Fibroblast of skin of left biceps (primary cell): ENCODE results near the gene TMOD3.
"Not testable (repeated sequence)": the region's sequence is repeated elsewhere in the genome, so short reads cannot be mapped to it uniquely, and the experiment has no call there.

Source experiments
- DNase-seq, 2 experiments: peaks; one replicate each; pipeline ENCODE4 v3.0.0-alpha.2; 2013; ENCODE audit warnings: low read depth in 2 of 2

The TMOD3 gene

DNA sequence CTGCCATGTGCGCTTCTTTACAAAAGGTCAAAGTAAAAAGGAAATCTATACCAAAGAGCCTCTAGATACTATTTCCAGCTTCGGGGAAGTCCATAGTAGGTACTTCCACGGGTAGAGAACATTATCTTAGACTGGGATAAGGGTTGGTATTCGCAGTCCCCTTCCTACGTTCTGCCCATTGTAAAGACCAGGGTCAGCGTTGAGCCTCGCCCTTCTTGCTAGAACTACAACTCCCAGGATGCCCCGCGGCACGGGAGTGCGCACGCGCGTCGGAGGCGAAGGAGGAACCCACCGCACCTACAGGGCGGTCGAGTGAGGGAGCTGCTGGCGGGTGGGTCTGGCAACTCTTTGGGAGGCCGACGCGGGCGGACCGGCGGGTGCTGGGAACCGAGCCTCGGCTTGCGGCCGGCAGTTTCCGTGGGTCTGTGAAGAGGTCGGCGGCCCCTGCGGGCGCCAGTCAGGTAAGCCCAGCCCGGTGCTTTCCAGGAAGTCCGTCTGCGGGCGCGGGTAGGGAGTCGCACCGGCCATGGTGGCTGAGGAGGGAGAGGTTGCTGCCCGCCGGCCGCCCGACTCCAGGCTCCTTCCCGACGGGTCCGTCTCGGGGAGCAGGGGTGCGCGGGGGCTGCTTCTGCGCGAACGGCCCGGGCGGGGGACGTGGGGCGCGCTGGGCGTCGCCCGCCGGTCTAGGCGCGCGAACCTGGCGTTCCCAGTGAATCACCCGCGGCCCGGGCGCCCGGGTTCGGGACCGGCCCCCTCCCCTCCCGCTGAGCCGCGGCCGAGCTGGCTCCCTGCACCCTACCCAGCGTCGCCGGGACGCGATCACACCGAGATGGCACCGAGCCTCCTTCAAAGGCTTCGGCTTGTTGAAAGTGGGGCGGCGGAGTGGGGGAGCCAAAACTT is at the start of gene TMOD3:
Gene TMOD3, plus strand, starts transcription at position 278 of the 900 bp plus-strand sequence. CDS start 33,232 bp downstream, outside the sequence.
- peak; percentile 60 to 63 for DNase-seq

DNA sequence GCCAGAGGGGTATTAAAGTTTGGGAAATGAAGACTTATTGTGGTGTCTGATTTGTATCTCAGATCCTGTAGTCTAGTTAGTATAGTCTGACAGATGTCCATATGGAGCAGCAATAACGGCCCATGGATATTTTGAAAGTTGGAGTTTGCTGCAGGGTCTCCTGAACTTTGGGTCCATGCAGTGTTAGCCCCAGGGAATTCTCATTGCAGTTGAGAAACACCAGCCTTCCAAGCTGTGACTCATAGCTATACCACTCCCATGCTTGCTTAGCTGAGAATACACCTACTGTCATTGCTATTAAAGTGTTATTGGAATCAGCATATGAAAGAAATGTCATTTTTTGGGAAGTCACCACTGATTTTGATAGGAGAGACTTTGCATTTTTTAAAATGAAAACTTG is 48.8 kb upstream of the TMOD3 start:
- no peak for DNase-seq

DNA sequence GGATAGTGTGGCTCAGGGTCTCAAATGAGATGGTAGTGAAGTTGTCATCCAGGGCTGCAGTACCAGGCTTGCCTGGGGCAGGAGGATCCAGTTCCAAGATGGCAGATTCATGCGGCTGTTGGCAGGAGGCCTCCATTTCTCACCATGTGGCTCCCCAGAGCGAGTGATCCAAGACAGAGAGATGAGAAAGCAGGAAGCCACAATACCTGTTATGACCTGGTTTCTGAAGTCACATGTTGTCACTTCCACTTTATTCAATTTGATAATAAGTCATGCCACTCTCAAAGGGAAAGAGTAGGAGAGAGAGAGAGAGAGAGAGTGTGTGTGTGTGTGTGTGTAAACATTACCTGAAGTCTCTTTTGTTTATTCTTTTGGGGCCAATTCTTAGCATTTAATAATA is 47.9 kb upstream of the TMOD3 start:
- DNase-seq, result no peak

DNA sequence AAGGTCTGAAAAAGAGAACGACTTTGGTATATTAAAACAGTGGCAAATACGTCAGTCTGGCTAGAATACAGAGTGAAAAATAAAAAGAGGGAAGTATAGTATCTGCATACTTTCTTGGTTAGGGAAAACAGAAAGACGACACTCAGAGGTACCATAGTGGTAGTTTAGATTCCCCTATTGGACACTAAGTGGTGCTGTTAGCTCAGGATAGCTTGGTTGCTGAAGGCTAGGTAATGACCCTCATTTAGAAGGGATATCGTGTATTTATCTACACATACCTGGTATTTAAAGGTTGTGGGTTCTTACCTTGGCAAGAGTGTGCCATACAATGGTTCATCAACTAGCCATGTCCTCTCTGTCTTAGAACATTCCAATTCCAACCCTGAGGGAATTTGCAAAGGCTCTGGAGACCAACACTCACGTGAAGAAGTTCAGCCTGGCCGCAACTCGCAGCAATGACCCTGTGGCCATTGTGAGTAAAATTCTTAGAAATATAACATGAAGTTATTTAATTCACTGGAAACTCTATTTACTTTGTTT is 47.0 kb upstream of the TMOD3 start:
- DNase-seq, result no peak

DNA sequence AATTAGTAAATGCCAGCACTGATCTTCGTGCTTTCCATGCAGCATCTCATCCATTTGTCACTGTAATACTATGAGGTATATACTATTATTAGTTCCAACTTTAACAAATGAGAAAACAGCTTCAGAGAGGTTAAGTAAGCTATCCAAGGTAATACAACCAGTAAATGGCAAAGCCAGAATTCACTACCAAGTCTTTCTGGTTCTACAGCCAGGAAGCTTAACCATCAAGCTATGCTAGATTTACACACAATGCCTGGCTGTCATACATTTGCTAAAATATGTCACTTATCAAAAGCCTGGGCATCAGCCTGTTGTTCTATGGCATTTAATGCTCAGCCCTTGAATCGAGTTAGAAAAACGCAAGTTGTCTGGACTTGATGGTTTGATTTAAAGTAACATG is 45.5 kb upstream of the TMOD3 start:
- no peak for DNase-seq

DNA sequence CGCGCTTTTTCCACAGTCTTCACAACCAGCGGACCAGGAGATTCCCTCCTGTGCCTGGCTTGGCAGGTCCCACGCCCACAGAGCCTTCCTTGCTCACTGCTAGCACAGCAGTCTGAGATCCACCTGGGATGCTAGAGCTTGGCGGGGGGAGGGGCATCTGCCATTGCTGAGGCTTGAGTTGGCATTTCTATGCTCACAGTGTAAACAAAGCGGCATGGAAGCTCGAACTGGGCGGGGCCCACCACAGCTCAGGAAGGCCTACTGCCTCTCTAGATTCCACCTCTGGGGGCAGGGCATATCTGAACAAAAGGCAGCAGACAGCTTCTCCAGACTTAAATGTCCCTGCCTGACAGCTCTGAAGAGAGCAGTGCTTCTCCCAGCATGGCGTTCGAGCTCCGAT is 42.3 kb upstream of the TMOD3 start:
- DNase-seq, result not testable (repeated sequence)

DNA sequence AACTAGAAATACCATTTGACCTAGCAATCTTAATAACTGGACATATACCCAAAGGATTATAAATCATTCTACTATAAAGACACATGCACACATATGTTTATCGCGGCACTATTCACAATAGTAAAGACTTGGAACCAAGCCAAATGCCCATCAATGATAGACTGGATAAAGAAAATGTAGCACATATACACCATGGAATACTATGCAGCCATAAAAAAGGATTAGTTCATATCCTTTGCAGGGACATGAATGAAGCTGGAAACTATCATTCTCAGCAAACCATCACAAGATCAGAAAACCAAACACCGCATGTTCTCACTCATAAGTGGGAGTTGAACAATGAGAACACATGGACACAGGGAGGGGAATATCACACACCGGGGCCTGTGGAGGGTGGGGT is 37.0 kb upstream of the TMOD3 start:
- DNase-seq, result not testable (repeated sequence)

DNA sequence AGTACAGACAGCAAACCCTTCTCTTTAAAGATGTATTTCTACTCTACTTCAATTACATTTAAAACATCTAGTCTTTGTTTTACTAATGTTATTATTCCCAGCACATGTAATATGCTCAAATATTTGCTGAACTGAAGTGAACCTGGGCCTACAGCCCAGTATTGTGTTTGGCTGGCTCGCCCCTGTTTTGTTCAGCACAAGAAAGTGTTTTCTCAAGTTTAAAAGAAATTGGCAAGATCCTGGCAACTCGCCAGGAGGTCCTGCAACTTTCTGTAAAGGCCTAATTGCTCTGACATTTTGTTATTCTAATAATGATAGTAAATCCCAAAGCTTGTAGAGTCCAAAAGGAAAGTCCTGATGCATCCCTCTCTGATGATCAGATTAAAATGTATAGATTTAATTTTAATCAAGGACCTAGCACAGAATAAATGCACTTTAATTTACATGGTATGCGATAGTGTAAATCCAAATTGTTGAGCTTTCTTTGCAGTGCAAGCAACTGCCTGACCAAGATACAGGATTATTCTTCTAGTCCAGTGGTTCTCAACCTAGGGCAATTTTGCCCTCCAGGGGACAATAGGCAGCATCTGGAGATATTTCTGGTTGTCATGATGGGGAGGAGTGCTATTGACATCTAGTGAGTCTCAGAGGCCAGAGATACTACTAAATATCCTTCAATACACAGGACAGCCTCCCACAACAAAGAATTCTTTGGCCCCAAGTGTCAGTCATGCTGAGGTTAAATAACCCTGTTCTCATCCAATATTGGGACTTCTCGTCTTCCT is 35.7 kb upstream of the TMOD3 start:
- DNase-seq, result no peak

DNA sequence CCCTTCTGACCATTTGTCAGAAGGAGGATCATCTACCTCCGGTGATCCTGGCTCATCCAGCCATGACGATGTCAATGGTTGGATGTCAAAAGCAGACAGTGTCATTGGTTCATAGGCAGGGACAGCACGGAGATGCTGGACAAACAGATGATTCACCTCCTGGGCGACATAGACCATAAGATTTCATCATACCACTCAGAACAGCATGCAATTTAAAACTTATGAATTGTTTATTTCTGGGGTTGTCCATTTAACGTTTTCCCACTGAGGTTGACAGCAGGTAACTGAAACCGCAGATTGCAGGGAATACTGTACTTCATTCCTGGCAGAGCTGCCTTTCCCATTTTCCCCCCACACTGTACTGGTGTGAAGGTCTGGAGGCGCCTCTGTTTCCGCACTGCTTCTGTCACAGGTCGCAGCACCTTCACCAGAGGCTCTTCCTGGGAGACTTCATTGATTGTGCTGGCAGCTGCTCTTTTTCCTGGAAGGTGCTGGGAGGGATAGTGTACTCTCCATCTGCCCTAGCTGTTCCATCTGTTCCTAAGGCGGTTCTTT is 32.5 kb upstream of the TMOD3 start:
- DNase-seq, result no peak

DNA sequence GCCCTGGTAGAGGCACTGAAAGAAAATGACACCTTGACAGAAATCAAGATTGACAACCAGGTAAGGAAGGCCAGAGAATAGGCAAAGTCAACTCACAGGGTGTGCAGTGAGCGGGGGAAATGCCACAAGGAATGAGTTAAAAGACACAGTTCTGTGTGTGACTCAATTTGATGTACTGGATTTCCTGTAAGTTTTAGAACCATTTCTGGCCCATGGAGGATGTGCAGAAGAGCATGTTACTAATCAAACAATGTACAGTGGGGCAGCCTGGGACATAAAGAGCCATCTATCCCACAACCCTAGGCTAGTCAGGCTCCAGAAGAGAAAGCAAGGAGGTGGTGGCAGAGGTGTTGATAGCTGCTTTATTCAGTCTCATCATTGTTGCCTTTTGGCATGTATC is 31.2 kb upstream of the TMOD3 start:
- DNase-seq, result no peak

DNA sequence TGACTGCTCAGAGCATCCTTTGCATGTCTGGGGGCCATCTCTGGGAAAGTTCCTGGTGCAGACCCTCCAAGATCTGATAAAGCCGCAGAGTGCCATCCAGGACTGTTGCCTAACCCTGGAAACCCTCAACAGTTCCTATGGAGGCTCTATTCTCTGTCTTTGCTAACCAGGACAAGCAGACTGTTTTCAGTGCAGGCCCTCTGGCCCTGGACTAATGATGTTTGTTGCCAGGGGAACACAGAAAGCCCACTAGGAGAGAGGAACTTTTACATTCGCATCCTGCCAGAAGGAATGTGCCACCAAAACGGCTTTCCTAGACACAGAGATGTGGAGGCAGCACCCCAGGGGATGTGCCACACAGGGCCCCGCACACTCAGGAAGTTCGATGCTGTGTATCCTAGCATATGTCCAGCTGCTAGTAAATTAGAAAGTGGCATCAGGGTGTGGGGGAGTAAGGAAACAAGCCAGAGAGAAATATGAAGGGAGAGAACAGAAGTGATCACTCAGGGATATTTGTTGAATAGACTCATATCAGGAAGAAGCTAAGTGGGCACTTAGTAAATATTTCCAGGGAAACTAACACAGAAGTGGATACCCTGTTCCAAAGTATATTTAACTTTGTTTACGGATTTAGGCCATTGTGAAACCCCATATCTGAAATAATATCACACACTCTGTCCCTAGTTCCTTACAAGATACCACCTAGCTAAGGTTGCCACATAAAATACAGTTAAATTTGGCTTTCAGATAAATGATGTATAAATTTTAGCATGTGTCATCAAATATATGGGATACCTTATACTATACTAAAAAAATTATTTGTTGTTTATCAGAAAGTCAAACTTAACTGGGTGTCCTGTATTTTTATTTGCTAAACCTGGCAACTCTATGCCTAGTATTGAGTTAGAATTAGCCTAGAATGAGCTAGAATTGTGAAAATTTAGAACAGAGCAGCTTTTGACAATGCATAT is 29.9 kb upstream of the TMOD3 start:
- DNase-seq, result no peak

DNA sequence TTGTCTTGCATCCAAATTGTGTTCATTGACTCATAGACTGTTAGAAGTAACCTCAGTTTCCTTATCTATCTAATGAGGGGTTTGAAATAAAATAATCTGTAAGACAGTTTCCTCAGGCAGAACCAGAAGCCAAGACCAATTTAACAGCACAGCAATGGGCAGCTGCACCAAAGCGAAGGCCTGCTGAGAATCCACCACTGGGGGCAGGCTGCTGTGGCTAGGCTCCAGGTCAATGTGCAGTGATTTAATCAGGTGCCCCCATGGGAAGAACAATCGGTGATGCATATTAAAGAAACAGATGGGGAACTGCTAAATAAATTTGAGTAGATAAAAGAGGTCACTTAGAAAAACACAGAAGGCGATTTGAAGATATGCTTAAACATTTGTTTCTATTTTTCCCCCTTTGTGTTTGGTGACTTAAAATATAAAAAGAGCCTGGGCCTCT is 28.0 kb upstream of the TMOD3 start:
- DNase-seq, result no peak

DNA sequence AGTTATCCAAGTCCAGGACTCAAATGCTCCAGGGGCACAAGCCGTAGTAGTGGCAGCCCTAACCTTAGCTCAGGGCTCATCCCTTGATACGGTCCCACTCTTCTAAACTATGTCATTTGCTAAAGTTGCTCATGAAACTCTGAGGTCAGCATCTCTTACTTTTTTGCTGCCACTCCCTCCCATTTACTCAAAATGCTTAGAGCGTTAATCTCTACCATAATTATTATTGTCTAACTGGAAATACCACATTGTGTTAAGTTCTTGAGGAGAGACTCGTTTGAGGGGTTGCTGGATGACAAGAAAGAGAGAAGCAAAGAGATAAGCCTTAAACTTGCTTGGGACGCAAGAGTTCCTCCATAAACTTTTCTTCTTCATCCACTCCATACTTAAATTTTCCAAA is 26.9 kb upstream of the TMOD3 start:
- no peak for DNase-seq

DNA sequence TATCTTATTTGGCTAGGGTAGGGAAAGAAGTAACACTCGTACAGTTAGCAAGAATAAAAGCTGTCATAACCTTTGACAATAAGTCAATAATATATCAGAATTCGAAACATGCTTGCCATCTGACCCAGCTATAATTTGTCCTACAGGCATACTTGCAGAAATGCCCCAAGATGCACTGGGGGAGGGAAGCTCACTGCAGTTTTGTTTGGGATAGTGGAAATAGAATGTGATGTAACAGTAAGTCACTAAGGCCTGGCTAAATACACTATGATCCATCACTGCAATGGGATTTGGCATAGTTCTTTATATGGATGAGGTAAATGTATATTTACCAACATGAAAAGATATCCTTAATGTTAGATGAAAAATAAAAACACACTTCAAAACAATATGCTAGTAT is 25.5 kb upstream of the TMOD3 start:
- no peak for DNase-seq

DNA sequence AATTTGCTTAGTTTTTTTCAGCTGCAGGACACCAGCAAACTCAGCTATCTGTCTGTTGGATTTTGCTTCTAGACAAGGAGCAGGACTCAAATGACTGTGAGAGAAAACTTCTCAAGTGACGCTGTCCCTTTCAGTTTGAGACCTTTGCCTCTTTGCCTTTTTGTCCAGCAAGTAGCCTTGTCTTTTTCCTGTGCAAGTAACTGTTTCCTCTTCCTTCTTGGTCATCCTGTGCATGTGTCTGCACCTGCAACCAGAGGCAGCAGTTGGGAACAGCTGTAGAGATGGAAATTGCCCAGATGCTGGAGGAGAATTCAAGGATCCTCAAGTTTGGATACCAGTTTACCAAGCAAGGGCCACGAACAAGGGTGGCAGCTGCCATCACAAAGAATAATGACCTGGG is 23.3 kb upstream of the TMOD3 start:
- DNase-seq, result no peak

DNA sequence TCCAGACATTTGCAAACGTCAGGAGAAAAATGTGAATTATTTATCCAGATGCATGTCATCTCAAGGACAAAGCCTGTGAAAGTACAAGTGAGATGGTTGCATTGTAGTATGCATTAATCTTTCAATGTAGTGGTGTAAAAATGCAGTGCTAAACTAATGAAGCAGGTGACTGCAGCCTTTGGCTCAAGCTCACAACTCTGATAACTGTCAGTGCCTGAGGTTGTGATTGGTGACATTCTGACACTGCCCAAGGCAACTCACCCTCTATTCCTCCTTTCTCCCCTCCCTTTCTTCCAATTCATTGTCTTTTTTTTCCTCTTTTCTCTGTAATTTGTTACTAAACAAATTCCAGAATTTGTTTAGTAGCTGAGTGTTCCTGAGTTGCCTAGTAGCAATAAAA is 20.0 kb upstream of the TMOD3 start:
- no peak for DNase-seq

DNA sequence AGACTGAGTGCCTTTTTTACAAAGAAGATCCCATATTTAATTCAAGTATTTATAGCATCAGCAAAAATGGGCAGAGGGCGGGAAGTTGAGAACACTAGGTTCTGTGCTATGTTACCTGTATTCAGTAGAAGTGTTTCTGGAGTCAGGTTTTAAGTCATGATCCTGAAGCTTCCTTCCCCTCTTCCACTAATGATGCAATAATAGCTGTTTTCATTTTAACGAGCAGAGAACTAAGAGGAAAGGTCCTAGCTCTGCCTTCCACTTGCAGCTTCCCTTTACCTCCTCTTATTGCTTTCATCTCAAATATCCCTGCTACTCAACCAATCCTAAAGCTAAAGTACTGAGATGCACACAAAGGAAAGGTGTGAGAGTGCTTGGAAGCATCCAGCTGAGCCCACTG is 16.9 kb upstream of the TMOD3 start:
- DNase-seq, result no peak

DNA sequence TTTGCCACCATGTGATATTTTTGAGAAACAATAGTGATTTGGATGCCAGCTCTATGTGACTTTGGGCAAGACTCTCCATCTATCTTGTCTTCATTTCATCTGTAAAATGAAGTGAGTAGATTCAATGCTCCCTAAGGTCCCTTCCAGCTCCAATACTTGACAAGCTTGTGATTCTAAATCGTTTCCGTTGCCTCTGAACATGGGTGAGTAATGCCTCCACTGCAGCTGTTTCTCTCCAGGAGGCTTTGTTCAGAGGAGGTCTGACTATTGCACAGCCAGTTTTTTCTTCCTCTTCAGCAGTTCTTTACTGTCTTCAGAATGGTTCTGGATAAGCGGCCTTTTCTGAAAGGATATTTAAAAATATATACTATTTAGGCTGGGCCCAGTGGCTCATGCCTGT is 14.8 kb upstream of the TMOD3 start:
- DNase-seq, result no peak

DNA sequence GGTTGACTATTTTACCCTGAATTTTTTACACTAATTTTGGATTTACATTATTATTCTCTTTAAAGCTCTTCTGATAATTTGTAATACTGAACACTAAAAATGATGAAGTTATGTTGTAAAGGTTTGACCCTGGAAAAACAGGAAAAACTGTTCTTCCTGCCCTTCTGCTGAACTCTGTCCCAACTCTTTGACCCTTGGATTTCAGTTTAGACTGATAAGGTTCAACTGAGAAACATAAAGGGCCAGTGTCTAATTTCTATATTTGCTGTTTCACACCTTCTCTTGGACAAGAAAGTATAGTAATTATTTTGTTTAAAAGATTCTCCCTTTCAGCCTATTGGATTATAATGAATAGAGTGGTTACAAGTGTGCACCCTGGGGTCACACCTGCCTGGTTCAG is 12.8 kb upstream of the TMOD3 start:
- DNase-seq, result no peak

DNA sequence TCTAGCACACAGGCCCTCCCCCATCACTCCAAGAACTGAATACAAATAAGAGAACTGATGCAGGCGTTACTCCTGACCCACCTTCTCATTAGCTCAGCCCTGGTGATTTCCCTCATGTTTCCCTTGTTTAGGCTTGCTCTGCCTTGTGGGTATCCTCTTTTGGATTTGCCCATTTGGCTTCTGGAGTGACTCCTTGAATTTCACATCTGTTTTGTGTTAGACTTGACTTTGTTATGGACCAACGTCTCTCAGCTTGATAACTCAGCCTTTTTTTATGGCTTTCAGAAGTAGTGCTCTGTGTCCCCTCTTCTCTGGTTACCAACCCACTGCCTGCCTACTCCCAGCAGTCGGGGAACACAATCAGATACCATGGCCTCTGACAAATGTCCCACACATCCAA is 11.3 kb upstream of the TMOD3 start:
- DNase-seq, result no peak

DNA sequence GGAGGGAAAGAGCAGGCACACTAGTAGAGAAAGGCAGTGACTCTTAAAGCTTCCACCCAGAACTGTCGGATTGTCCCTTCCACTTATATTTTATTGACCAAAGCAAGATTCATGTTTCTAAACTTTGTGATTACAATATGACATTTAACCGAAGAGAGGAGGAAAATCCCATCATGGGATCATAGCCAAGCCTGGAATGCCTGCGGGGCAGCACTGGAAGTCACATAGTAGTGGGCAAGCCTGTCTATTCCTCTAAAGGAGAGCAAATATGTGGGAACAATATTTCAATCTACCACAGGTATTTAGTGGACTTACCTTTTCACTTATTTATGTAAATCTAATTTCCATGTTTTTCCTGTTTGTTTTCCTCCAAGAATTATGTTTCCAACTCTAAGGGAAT is 3.8 kb upstream of the TMOD3 start:
- no peak for DNase-seq
